ENCODE results near the gene COL8A1. TPM values are rescaled to one million over a fixed set of nuclear protein-coding genes. Genes with fewer than 3 reads are reported as not detected.
"Not testable (repeated sequence)": the region's sequence is repeated elsewhere in the genome, so short reads cannot be mapped to it uniquely, and the experiment has no call there.

Gene COL8A1
- total RNA-seq, 2 donors from 2014 or later: 2.3 to 2.8 TPM

GRCh38 chr3:99817437-99818240 lies 179.2 kb downstream of the COL8A1 start, which contains the start of gene CMSS1:
Gene CMSS1 (plus strand): TSS chr3:99817862.
- intact Hi-C loops (cut with DNase I, micrococcal nuclease): no loop called here
- ATAC-seq (peak; percentile 99), DNase-seq (peak; percentile 94 to 98)

- ATAC-seq: no peak
- no peak for DNase-seq
- intact Hi-C loops (cut with DNase I, micrococcal nuclease): no loop called here
These were observed 180.4 kb downstream of the COL8A1 start for GRCh38 chr3:99818818-99819217.

GRCh38 chr3:99823723-99824711 lies 185.6 kb downstream of the COL8A1 start:
- intact Hi-C loops (cut with DNase I, micrococcal nuclease): no loop called here
- DNase-seq (no peak), ATAC-seq (peak; percentile 22)

GRCh38 chr3:99825004-99825640 lies 186.7 kb downstream of the COL8A1 start:
- ATAC-seq (no peak), DNase-seq (no peak)
- intact Hi-C loops (cut with DNase I, micrococcal nuclease): no loop called here

GRCh38 chr3:99829844-99830243 lies 191.4 kb downstream of the COL8A1 start:
- ATAC-seq (no peak), DNase-seq (no peak)
- intact Hi-C loops (cut with DNase I, micrococcal nuclease): loop anchor here in 1 of 2 donors (10.0 kb wide), 1 partner anchor 425 kb away; no protein-coding TSS in a partner anchor

DNA sequence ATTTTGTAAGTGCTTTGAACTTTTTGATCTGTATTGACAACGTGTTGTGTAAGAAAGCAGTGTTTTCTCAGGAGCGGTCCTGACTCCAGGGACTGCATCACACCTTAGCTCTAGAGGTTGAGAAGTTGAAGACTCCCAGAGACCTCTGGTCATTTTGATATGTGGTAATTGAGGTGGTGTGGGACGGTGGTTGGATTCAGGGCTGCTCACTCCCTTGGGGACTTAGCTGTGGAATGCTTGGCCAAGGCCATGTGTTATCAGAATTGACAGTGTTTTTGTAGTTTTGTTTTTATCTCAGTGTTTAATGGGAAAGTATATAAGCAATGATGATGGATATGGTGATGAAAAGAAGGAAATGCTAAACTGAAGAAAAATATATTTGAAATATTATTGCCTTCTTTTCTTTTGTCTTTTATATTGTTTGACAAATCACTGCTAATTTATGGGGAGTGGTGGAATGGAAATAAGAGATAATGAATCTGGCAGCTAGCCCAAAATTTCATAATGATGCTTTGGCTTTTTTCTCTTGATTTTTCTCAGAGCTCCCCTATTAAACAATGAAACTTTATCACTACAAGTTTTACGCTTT lies 195.3 kb downstream of the COL8A1 start:
- intact Hi-C loops (cut with DNase I, micrococcal nuclease): loop anchor here in 1 of 2 donors (10.0 kb wide), 1 partner anchor 421 kb away; no protein-coding TSS in a partner anchor
- DNase-seq: no peak
- ATAC-seq: no peak

DNA sequence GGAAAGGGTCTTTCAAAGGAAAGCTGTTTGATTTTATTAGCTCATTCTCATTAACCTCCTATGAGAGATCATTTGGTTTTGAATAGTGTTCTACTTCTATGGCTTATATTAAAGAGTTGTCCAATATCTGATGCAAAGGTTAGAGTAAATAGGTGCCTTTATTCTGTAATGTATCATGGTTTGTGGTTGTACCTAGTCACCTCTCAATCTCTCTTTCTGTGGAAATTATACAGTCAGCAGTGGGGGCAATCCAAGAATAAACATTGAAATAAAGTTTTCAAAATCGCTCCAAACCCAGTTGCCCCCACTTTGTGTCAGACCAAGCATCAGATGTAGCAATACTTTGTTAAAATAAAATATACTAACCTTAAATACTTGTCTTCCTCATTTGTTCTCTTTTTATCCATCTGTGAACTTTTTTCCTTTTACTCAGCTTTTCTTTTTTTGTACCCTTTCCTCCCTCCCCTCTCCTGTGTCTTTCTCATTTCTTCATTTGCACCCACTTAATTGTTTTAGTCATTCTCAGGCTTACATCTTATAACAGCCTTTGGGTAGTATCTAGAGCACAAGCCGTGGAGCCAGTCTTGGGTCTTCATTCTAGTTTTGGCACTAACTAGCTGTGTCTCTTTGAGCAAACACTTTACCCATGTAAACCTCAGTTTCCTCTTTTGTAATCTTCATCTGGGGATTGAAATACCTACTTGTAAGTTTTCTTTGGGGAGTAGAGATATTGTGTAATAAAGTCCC lies 196.0 kb downstream of the COL8A1 start:
- ATAC-seq: no peak
- intact Hi-C loops (cut with DNase I, micrococcal nuclease): loop anchor here in 1 of 2 donors (10.0 kb wide), 1 partner anchor 420 kb away; no protein-coding TSS in a partner anchor
- DNase-seq: no peak

- intact Hi-C loops (cut with DNase I, micrococcal nuclease): loop anchor here (5.0 to 10.0 kb wide), 2 partner anchors 416 to 418 kb away; no protein-coding TSS in a partner anchor
- peak in 1 of 2 donors; percentile 33 for DNase-seq
- peak; percentile 79 for ATAC-seq
These were observed 198.3 kb downstream of the COL8A1 start for GRCh38 chr3:99836681-99837080.

DNA sequence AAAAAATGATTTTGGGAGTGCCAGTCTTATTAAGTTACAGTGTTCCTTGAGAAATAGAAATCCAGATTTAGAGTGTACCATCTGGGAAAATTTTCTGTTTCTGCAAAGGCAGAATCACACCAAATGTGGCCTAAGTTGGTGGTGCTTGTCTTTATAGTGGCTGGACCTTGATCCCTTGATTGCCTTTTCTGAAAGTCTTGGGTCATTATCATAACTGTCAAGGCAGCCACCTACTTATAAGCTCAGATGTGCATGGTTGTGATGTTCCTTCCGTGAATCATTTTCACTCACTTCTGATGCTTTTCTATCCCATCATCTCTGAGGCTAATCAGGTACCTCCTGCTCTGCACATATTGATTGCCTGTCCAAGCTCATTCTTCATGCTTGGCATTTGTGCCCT lies 199.3 kb downstream of the COL8A1 start:
- intact Hi-C loops (cut with DNase I, micrococcal nuclease): loop anchor here (5.0 to 10.0 kb wide), 2 partner anchors 415 to 417 kb away; no protein-coding TSS in a partner anchor
- DNase-seq: no peak
- peak; percentile 92 for ATAC-seq

- DNase-seq: no peak
- intact Hi-C loops (cut with DNase I, micrococcal nuclease): loop anchor here (5.0 to 10.0 kb wide), 2 partner anchors 414 to 416 kb away; no protein-coding TSS in a partner anchor
- no peak for ATAC-seq
These were observed 200.4 kb downstream of the COL8A1 start for GRCh38 chr3:99838755-99839154.

DNA sequence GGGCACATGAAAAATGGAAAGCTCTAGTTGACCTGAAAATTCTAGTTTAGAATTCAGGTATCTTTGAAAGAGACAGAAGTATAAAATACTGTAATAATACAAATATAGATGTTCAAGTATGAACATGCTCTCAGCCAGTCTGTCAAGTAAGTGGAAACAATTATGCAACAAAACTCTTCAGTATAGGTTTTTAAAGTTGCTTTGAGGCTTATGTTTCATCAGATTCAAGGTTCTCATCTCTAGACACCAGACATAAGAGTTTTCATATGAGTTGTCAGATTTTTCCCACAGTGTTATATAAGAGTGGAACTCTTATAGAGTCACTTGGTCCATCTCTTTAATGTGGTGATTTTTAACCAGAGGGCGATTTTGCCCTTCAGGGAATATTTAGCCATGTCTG lies 201.2 kb downstream of the COL8A1 start:
- ATAC-seq (no peak), DNase-seq (no peak)
- intact Hi-C loops (cut with DNase I, micrococcal nuclease): loop anchor here (5.0 to 10.0 kb wide), 3 partner anchors 205 to 415 kb away; no protein-coding TSS in a partner anchor

DNA sequence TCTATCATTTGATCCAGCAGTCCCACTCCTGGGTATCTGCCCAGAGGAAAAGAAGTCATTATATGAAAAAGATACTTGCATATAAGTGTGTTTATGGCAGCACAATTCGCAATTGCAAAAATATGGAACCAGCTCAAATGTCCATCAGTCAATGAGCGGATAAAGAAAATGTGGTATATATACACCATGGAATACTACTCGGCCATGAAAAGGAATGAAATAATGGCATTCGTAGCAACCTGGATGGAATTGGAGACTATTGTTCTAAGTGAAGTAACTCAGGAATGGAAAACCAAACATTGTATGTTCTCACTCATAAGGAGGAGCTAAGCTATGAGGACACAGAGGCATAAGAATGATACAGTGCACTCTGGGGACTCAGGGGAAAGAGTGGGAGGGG lies 203.6 kb downstream of the COL8A1 start:
- DNase-seq, ATAC-seq: not testable (repeated sequence)
- intact Hi-C loops (cut with DNase I, micrococcal nuclease): loop anchor here in 1 of 2 donors (10.0 kb wide), 1 partner anchor 203 kb away; no protein-coding TSS in a partner anchor

- ATAC-seq: peak; percentile 91
- no peak for DNase-seq
- intact Hi-C loops (cut with DNase I, micrococcal nuclease): loop anchor here in 1 of 2 donors (10.0 kb wide), 1 partner anchor 202 kb away; no protein-coding TSS in a partner anchor
These were observed 204.6 kb downstream of the COL8A1 start for GRCh38 chr3:99842826-99843589.

GRCh38 chr3:99843590-99844258 lies 205.3 kb downstream of the COL8A1 start:
- intact Hi-C loops (cut with DNase I, micrococcal nuclease): loop anchor here in 1 of 2 donors (10.0 kb wide), 1 partner anchor 201 kb away; no protein-coding TSS in a partner anchor
- peak; percentile 12 for ATAC-seq
- DNase-seq: no peak

DNA sequence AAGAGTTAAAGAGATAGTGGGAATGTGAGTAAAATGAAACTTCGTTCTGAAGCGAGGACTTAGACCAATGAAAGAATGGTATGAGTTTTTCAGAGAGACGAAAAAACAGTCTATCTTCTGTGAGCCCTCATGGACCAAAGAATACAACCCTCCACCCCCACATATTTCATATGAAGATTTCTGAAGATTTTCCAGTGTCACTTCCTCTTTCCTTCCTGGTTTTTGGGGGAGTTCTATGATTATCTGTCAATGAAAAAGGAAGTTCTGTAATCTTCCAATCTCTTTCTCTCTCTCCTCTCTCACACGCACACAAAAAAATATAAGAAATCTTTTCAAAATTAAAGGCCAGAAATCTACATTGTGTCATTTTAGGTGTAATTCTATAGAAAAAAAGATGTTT lies 206.9 kb downstream of the COL8A1 start:
- ATAC-seq (no peak), DNase-seq (no peak)
- intact Hi-C loops (cut with DNase I, micrococcal nuclease): loop anchor here in 1 of 2 donors (10.0 kb wide), 1 partner anchor 199 kb away; no protein-coding TSS in a partner anchor

GRCh38 chr3:99845999-99846398 lies 207.6 kb downstream of the COL8A1 start:
- ATAC-seq (no peak), DNase-seq (no peak)
- intact Hi-C loops (cut with DNase I, micrococcal nuclease): loop anchor here in 1 of 2 donors (10.0 kb wide), 1 partner anchor 199 kb away; no protein-coding TSS in a partner anchor

Measured in left colon (tissue), 2 donors.